GM19025 (cell line): ENCODE measurements around the gene SERPINE2.
"Not testable (repeated sequence)": the region's sequence is repeated elsewhere in the genome, so short reads cannot be mapped to it uniquely, and the experiment has no call there.

Experiments
- ATAC-seq: cut with Tn5 transposase; IDR thresholded peaks from one replicate; pipeline ENCODE4 v1.9.1; 2021; ENCODE audit warnings: mild to moderate bottlenecking, low read depth, moderate library complexity; ENCODE audit not compliant: unreplicated experiment

SERPINE2 gene

GRCh38 chr2:224020523-224020922 lies 18.6 kb downstream of the SERPINE2 start:
- no peak for ATAC-seq

- no peak for ATAC-seq
Observed at GRCh38 chr2:224017957-224018356, 21.1 kb downstream of the SERPINE2 start.

- no peak for ATAC-seq
Observed at GRCh38 chr2:224016963-224017362, 22.1 kb downstream of the SERPINE2 start.

- no peak for ATAC-seq
Observed at GRCh38 chr2:224014336-224014735, 24.8 kb downstream of the SERPINE2 start.

- ATAC-seq, result no peak
Observed at GRCh38 chr2:224011837-224012236, 27.2 kb downstream of the SERPINE2 start.

GRCh38 chr2:224009605-224010315 lies 29.3 kb downstream of the SERPINE2 start:
- ATAC-seq, result no peak

- no peak for ATAC-seq
Observed at GRCh38 chr2:224008702-224009261, 30.3 kb downstream of the SERPINE2 start.

GRCh38 chr2:224004105-224004695 lies 34.9 kb downstream of the SERPINE2 start:
- no peak for ATAC-seq

GRCh38 chr2:224000662-224001061 lies 38.4 kb downstream of the SERPINE2 start:
- not testable (repeated sequence) for ATAC-seq

- no peak for ATAC-seq
Observed at GRCh38 chr2:223999862-224000261, 39.2 kb downstream of the SERPINE2 start.

GRCh38 chr2:223998948-223999347 lies 40.1 kb downstream of the SERPINE2 start:
- no peak for ATAC-seq

- no peak for ATAC-seq
Observed at GRCh38 chr2:223997938-223998337, 41.1 kb downstream of the SERPINE2 start.

GRCh38 chr2:223996391-223996790 lies 42.7 kb downstream of the SERPINE2 start:
- ATAC-seq, result no peak

- ATAC-seq, result no peak
Observed at GRCh38 chr2:223995569-223995968, 43.5 kb downstream of the SERPINE2 start.

- no peak for ATAC-seq
Observed at GRCh38 chr2:223994562-223995162, 44.4 kb downstream of the SERPINE2 start.

- ATAC-seq, result no peak
Observed at GRCh38 chr2:223993634-223994232, 45.4 kb downstream of the SERPINE2 start.

GRCh38 chr2:223991611-223992010 lies 47.5 kb downstream of the SERPINE2 start:
- no peak for ATAC-seq

- ATAC-seq, result no peak
Observed at GRCh38 chr2:223989856-223990232, 49.2 kb downstream of the SERPINE2 start.

GRCh38 chr2:223989206-223989855 lies 49.8 kb downstream of the SERPINE2 start:
- no peak for ATAC-seq

GRCh38 chr2:223981241-223981640 lies 57.8 kb downstream of the SERPINE2 start:
- ATAC-seq, result no peak

GRCh38 chr2:223980803-223981202 lies 58.3 kb downstream of the SERPINE2 start:
- ATAC-seq, result no peak
